ENCODE results near the gene ARID1B. TPM values are rescaled to one million over a fixed set of nuclear protein-coding genes. Genes with fewer than 3 reads are reported as not detected.

The ARID1B gene
- total and polyA plus RNA-seq, 10 of the 15 experiments (the other 5 are each of a cell fraction or from before 2014, with no cell fraction given), result 24.7 to 133 (median 54.6) TPM

GRCh38 chr6:157217894-157218370, 440.8 kb downstream of the ARID1B start:
- Histone ChIP-seq H4K20me1 (ENCODE audit: control insufficient read depth, insufficient read depth) (no peaks in the 10 kb centered on the region), H3K27me3 (replicated peaks in 1 of 2; ENCODE audit: control insufficient read depth in 2 of 2, insufficient read depth in 2 of 2, low read length in 1 of 2) (no peaks in the 10 kb centered on the region; a peak in 1 of 4 replicates), H3K9ac (ENCODE audit: control insufficient read depth, insufficient read depth, low read length) (no peak overlapping the region), H3K4me2 (ENCODE audit: control insufficient read depth, insufficient read depth) (no peak overlapping the region), H3K36me3 (ENCODE audit: control insufficient read depth in 2 of 2, insufficient read depth in 2 of 2, low read length in 1 of 2) (no peaks in the 10 kb centered on the region), H3K79me2 (ENCODE audit: control insufficient read depth, insufficient read depth, low read length) (no peaks in the 10 kb centered on the region), H2AFZ (ENCODE audit: control insufficient read depth, low read depth, low read length) (no peak overlapping the region), H3K4me3 (no peak overlapping the region), H3K4me1 (ENCODE audit: control insufficient read depth, insufficient read depth, low read length) (peaks cover 5% of the 10 kb centered on the region), H3K27ac (ENCODE audit: control insufficient read depth, insufficient read depth) (no peak overlapping the region), H3K9me3 (replicated peaks; ENCODE audit: control insufficient read depth, insufficient read depth, low read length) (no peaks in the 10 kb centered on the region)
- in situ Hi-C loops (cut with MboI), result no loop called here
- DNase-seq (ENCODE audit: low read depth, low spot score) (no peak), FAIRE-seq (no peak), ATAC-seq (no peak)
- SMC1A ChIA-PET (ENCODE audit: uncharacterized antibody, unreplicated experiment), result no interaction called here
- RAD21 ChIA-PET (ENCODE audit: unreplicated experiment), result no interaction called here
- BruUV-seq (replicated peaks), result no TSS peak
- 64% methylated on average over 9 of the region's 13 CpGs for WGBS (ENCODE audit: insufficient coverage, insufficient replicate concordance, low lambda C conversion rate, missing lambda C conversion rate)
- POLR2A ChIA-PET, result interaction anchor here (0.6 kb wide), 1 partner anchor 1492 kb away, joined by 3 read pairs; no protein-coding TSS in a partner anchor
- TF ChIP-seq BACH1 (IDR thresholded peaks at IDR 0.05; ENCODE audit: borderline replicate concordance) (no peak), RBBP5 (conservative IDR thresholded peaks at IDR 0.05) (no peak), GABPA (IDR thresholded peaks at IDR 0.05; ENCODE audit: low read depth) (no peak), ZNF622 (IDR thresholded peaks at IDR 0.05) (no peak)
- CTCF ChIA-PET, result no interaction called here
- intact Hi-C loops (cut with micrococcal nuclease; ENCODE audit: unreplicated experiment), result no loop called here

DNA sequence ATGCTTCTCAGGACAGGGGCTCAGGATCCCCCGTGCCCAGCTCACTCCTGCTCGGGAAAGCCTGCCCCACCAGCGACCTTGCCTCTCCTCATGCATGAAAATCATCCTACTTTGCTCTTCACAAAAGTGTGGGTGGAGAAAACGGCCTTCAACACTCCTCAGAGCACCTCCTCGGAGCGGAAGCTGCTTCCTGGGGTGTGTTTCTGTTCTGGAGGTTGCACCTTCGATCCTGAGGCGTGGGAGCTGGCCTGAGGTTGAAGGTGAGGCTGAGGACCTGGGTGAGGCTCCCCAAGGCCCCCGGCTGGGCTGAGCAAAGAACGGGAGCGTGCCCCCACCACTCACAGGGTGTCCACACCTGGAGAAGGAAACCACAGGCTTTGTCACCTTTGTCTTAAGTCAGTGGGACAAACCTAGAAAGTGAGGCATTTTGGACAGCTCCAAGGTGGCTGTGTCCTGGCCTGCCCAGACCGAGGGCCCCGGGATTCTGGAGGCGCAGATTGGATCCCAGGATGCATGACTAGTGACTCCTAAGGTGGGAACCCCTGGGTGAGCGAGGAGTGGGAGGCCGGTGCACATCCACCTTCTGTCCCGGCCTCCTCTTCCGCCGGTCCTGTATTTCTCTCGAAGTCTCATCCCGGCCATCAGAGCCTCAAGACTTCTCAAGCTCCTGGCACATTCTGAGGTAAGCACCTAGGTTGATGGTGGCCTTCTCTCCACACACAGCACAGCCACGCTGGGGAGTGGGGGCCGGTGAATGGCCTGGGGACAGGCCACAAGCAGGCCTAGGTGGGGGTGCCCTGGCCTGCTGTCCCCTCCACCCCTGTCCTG, 441.4 kb downstream of the ARID1B start:
- Histone ChIP-seq H3K4me2 (ENCODE audit: control insufficient read depth, insufficient read depth) (no peak overlapping the region), H3K9ac (ENCODE audit: control insufficient read depth, insufficient read depth, low read length) (no peak overlapping the region), H2AFZ (ENCODE audit: control insufficient read depth, low read depth, low read length) (no peak overlapping the region), H3K27ac (ENCODE audit: control insufficient read depth, insufficient read depth) (no peak overlapping the region), H3K4me3 (no peak overlapping the region), H4K20me1 (ENCODE audit: control insufficient read depth, insufficient read depth) (no peaks in the 10 kb centered on the region), H3K27me3 (replicated peaks in 1 of 2; ENCODE audit: control insufficient read depth in 2 of 2, insufficient read depth in 2 of 2, low read length in 1 of 2) (peaks cover 0 to 2% of the 10 kb centered on the region in 2 experiments; a peak in 2 of 4 replicates), H3K79me2 (ENCODE audit: control insufficient read depth, insufficient read depth, low read length) (no peaks in the 10 kb centered on the region), H3K9me3 (replicated peaks; ENCODE audit: control insufficient read depth, insufficient read depth, low read length) (no peaks in the 10 kb centered on the region), H3K36me3 (ENCODE audit: control insufficient read depth in 2 of 2, insufficient read depth in 2 of 2, low read length in 1 of 2) (no peaks in the 10 kb centered on the region), H3K4me1 (ENCODE audit: control insufficient read depth, insufficient read depth, low read length) (peaks cover 10% of the 10 kb centered on the region)
- WGBS (ENCODE audit: insufficient coverage, insufficient replicate concordance, low lambda C conversion rate, missing lambda C conversion rate), result 68% methylated on average over 22 of the region's 23 CpGs
- ChIA-PET SMC1A (ENCODE audit: uncharacterized antibody, unreplicated experiment) (no interaction called here), POLR2A (no interaction called here), CTCF (no interaction called here), RAD21 (ENCODE audit: unreplicated experiment) (interaction anchor here (1.8 kb wide), 1 partner anchor 653 kb away, joined by 4 read pairs; no protein-coding TSS in a partner anchor)
- DNase-seq (ENCODE audit: low read depth, low spot score) (no peak), ATAC-seq (no peak; the same call in 2 of the 3 replicates), FAIRE-seq (no peak)
- in situ Hi-C loops (cut with MboI) (no loop called here), intact Hi-C loops (cut with micrococcal nuclease; ENCODE audit: unreplicated experiment) (no loop called here)
- BruUV-seq (replicated peaks), result no TSS peak
- no peak for TF ChIP-seq RCOR1 (conservative IDR thresholded peaks at IDR 0.05; ENCODE audit: low read depth, low read length)
- no peak for TF ChIP-seq CBX5 (IDR thresholded peaks at IDR 0.05; ENCODE audit: low read depth)
- TF ChIP-seq TARDBP (IDR thresholded peaks at IDR 0.05; ENCODE audit: borderline replicate concordance), result no peak
- no peak for TF ChIP-seq EGR1 (IDR thresholded peaks at IDR 0.05; ENCODE audit: borderline replicate concordance in 1 of 2, low read depth in 2 of 2, low read length in 2 of 2)
- TF ChIP-seq CREB1 (IDR thresholded peaks at IDR 0.05; ENCODE audit: low read depth), result no peak
- TF ChIP-seq, protein P1, sequence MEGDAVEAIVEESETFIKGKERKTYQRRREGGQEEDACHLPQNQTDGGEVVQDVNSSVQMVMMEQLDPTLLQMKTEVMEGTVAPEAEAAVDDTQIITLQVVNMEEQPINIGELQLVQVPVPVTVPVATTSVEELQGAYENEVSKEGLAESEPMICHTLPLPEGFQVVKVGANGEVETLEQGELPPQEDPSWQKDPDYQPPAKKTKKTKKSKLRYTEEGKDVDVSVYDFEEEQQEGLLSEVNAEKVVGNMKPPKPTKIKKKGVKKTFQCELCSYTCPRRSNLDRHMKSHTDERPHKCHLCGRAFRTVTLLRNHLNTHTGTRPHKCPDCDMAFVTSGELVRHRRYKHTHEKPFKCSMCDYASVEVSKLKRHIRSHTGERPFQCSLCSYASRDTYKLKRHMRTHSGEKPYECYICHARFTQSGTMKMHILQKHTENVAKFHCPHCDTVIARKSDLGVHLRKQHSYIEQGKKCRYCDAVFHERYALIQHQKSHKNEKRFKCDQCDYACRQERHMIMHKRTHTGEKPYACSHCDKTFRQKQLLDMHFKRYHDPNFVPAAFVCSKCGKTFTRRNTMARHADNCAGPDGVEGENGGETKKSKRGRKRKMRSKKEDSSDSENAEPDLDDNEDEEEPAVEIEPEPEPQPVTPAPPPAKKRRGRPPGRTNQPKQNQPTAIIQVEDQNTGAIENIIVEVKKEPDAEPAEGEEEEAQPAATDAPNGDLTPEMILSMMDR (IDR thresholded peaks at IDR 0.05 in 2 of 3, conservative IDR thresholded peaks at IDR 0.05 in 1 of 3; ENCODE audit: control insufficient read depth in 2 of 3, extremely low read depth in 1 of 3, insufficient read depth in 1 of 3, low read depth in 3 of 3, low read length in 3 of 3), result no peak
- TF ChIP-seq GABPA (IDR thresholded peaks at IDR 0.05; ENCODE audit: low read depth), result no peak
- no peak for TF ChIP-seq TAF1 (IDR thresholded peaks at IDR 0.05; ENCODE audit: borderline replicate concordance, low read depth, low read length)
- TF ChIP-seq CHD1 (IDR thresholded peaks at IDR 0.05; ENCODE audit: low read depth, low read length), result no peak
- TF ChIP-seq SUZ12 (IDR thresholded peaks at IDR 0.05; ENCODE audit: unreplicated experiment), result no peak
- no peak for TF ChIP-seq HCFC1 (IDR thresholded peaks at IDR 0.05; ENCODE audit: low read length)
- TF ChIP-seq RFX5 (IDR thresholded peaks at IDR 0.05; ENCODE audit: low read depth, low read length), result no peak

Measured in GM12878 (cell line).